ENCODE results near the gene KIF5A.
A peak's percentile ranks its signal among the peaks of the same experiment; 100 is the strongest.

KIF5A gene

DNA sequence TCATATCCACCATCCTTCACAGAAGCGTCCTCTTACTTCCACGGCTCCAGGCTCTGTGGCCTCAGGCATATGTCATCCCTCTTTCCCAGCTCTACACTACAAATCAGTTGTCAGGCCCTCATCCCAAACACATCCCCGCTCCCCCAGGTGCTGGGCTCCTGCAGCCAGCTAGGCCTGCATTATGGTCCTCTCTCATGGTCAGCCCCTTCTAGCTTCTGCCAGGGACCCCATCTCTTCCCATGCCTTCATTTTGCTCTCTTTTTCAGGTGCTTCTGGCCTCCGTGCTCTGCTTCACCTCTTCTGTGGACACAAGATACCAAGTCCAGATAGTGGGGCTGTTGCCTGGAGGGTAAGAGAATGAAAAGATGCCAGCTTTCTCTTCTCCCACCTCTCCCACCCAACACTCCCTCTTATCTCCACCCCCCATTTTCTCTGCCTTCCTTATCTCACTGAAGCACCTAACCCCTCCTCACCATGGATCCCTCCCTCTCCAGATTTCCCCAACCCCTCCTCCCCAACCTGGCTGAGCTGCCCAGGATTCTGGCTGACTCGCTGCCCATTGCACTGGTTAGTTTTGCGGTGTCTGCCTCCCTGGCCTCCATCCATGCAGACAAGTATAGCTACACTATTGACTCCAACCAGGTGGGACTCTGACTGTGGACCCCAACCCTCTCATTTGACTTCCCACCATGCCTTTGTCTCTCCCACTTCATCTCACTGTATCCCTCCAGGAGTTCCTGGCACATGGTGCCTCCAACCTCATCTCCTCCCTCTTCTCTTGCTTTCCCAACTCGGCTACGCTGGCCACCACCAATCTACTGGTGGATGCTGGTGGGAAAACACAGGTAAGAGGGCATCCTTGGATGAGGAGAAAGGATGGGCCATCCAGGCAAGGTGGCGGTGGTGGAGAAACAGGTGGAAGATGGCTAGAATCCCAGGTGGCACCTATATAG, 72.7 kb downstream of the KIF5A start:
- no peak for DNase-seq

- no peak for DNase-seq
Observed at GRCh38 chr12:57623385-57623784, 73.5 kb downstream of the KIF5A start.

DNA sequence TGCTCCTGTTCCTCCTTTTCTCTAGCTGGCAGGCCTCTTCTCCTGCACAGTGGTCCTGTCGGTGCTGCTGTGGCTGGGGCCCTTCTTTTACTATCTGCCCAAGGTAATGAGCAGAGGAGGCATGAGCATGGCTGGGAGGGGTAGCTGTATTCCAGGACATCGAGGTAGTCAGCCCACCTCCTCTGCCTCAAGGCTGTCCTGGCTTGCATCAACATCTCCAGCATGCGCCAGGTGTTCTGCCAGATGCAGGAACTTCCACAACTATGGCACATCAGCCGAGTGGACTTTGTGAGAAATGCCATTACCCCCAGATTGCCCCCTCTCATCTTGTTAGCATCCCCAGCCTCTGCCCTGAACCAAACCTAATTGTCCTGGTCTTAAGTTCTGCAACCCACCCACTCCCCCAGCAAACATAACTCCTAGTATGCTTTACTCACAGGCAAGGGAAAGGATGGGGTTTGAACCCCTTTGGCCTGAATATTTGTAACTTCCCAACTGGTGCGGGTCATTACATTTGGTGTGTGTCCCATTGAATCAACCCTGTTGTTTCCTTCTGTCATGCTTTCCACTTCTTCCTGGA, 74.1 kb downstream of the KIF5A start:
- DNase-seq: no peak

- no peak for DNase-seq
Observed at GRCh38 chr12:57624441-57625220, 74.8 kb downstream of the KIF5A start.

- DNase-seq: no peak
Observed at GRCh38 chr12:57625261-57626032, 75.6 kb downstream of the KIF5A start.

- DNase-seq: no peak
Observed at GRCh38 chr12:57626111-57626920, 76.5 kb downstream of the KIF5A start.

GRCh38 chr12:57626921-57627445, 77.1 kb downstream of the KIF5A start:
- no peak for DNase-seq

DNA sequence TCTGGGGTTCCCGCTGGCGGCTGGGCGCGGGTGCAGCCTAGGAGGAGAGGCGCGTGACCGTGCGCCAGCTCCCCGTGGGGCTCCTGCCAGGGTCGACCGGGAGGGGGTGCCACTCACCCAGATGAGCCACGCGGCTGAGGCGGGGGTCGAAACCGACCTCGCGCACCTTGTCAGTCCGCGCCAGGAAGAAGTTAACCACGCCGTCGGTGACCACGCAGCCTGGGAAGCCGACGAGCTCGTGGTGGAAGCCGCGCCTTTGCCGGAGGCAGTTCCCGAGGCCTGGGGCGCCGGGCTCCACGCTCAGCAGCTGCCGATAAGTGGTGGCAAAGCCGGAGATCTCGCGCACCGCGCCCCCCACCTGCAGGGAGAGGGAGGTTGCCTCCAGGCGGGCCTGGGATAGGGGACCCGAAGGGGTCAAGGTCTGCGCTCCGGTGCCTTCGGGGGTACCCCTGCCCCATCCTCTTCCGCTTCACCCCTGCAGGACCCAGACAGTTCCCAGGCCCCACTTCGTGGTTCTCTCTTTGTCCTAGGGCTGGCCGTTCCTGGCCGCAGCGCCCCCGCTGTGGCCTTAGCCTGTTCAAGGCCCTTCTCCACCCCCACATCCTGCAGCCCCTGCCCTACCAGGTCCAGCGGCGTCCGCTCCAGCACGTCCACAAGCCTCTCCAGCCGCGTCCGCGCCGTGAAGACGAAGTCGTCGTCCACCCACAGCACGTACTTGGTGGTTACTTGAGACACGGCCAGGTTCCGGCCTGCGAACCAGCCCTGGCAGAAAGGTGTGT, 77.8 kb downstream of the KIF5A start:
- no peak for DNase-seq

DNA sequence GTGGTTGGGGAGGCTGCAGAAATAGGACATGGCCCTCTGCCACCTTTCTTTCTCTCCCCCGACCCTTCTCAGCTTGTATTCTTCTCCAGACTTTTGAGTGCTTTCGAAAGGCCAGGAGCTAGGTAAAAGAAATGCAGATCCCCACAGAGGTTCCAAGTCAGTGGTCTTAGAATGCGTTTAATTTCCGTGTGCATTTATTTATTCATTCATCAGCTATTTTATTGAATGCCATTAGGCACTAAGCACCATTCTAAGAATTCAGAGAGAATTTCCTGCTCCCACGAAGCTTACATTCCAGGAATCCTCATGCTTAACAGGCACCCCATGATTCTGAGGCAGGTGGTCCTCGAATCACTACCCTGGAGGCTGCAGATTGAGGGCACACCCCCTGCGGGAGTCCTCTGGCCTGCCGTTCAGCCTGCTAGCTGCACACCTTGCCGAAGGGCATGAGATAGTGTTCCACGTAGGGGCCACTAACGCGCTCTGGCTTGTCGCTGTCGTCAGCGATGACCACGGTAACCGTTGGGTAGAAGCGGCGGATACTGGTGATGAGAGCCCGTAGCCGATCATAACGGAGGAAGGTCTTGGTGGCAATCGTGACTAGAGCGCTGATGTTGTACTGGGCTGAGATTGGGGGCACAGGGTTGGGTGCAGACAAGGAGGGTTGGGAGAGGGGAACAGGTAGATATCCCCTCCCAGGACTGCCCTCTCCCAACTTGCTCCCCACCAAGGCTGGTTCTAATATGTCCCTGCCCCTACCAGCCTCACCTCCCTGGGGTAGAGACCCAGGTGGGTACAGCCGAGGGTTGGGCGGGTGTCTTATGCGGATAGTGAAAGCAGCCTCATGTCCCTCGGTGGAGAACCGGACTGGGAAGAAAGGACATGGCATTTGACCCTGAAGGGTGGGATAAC, 78.7 kb downstream of the KIF5A start:
- DNase-seq: no peak

DNA sequence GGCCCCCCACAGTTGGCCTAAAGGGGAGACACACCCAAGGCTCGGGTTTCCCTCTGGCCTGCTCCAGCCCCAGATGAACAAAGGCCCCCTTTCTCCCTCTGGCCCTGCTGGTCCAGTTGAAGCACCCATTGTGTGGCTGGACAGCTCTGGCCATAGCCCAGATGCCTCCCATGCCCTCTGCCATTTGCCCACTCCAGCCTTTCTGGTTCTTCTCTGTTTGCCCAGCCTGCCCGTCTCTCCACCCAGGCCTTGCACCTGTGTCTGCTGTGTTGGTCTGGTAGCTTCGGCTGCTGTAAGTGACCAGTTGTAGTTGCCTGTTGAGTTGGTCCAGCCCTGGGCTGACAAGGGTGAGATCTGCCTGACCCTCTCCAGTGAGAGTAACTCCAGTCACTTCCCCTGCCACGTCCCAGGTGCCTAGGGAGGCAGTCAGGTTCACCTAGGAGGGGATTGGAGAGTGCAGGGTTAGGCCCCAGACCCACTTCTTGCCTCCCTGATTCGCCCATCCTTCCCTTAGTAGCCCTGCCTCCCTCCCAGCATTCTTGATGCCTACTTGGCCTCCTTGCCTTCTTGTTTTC, 80.1 kb downstream of the KIF5A start:
- DNase-seq: no peak

DNA sequence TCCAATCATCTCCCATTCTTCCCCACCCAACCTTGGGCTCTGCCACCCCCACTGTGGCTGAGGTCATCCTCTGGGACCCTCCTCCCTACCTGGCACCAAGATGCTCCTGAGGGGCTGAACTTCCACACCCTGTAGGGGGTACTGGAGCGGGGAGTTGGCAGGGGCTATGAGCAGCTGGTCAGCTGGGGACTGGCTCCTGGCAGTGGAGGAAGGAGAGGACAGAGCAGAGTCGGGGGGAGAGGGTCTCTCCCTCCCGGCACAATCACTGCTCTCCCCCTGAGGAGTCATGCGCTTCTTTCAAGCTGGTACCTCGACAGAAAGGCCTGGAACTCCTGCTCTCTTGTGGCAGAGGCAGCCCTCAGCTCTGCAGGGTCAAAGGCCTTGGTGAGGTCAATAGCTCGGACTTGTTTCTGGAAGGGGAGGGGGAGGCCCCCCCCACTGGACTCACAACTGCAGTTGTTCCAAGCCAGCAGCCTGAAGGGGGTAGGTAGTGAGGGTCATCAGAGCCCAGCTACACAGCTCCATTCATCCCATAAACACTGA, 81.1 kb downstream of the KIF5A start:
- DNase-seq: no peak

- DNase-seq: no peak
Observed at GRCh38 chr12:57631566-57632072, 81.8 kb downstream of the KIF5A start.

- peak; percentile 13 to 14 for DNase-seq
Observed at GRCh38 chr12:57632073-57632957, 82.5 kb downstream of the KIF5A start.

- peak; percentile 65 to 68 for DNase-seq
Observed at GRCh38 chr12:57632958-57633840, 83.4 kb downstream of the KIF5A start, which contains the start of gene B4GALNT1. B4GALNT1 (minus strand) TSS chr12:57633201; CDS start chr12:57632132, 1,069 bp downstream.

Measured in CD4-positive, alpha-beta T cell treated with Interleukin-1 beta for 1 hour (primary cell).